Neural progenitor cell (in vitro differentiated cells): Measurements from ENCODE around the gene ZFR2. TPM values are rescaled to one million over a fixed set of nuclear protein-coding genes. Genes with fewer than 3 reads are reported as not detected.
"Not testable (repeated sequence)": the region's sequence is repeated elsewhere in the genome, so short reads cannot be mapped to it uniquely, and the experiment has no call there.

Source experiments
- DNase-seq: peaks from one replicate; pipeline ENCODE4 v3.0.0-alpha.2; 2016; ENCODE audit warnings: low spot score
- H2AFZ ChIP-seq: fragments of 200-600 bp; sonication (generic); replicated peaks from 2 replicates; pipeline ENCODE4 v1.6.1; 2016; ENCODE audit warnings: antibody characterized with exemption
- H3F3A ChIP-seq: fragments of 200-600 bp; sonication (generic); 2 replicates; pipeline ENCODE4 v1.6.1; 2016; ENCODE audit warnings: antibody characterized with exemption, low read depth
- H3K27ac ChIP-seq: fragments of 200-600 bp; sonication (generic); 2 replicates; pipeline ENCODE4 v1.5.1; 2016; ENCODE audit warnings: mild to moderate bottlenecking
- H3K27me3 ChIP-seq: fragments of 200-600 bp; sonication (generic); 2 replicates; pipeline ENCODE4 v1.6.1; 2016; ENCODE audit warnings: mild to moderate bottlenecking, moderate library complexity
- H3K36me3 ChIP-seq: fragments of 200-600 bp; sonication (generic); 2 replicates; pipeline ENCODE4 v1.5.1; 2016
- H3K4me1 ChIP-seq: fragments of 200-600 bp; sonication (generic); 2 replicates; pipeline ENCODE4 v1.6.1; 2016; ENCODE audit warnings: mixed run types
- H3K4me2 ChIP-seq: fragments of 200-600 bp; sonication (generic); 2 replicates; pipeline ENCODE4 v1.6.1; 2016
- H3K4me3 ChIP-seq: fragments of 200-600 bp; sonication (generic); 2 replicates; pipeline ENCODE4 v1.5.1; 2016
- H3K79me2 ChIP-seq: fragments of 200-600 bp; sonication (generic); 2 replicates; pipeline ENCODE4 v1.6.1; 2016; ENCODE audit warnings: low read depth
- H3K9ac ChIP-seq: fragments of 200-600 bp; sonication (generic); 2 replicates; pipeline ENCODE4 v1.6.1; 2016
- H3K9me3 ChIP-seq: fragments of 200-600 bp; sonication (generic); 2 replicates; pipeline ENCODE4 v1.5.1; 2016; ENCODE audit warnings: low read depth
- H4K20me1 ChIP-seq: fragments of 200-600 bp; sonication (generic); 2 replicates; pipeline ENCODE4 v1.6.1; 2016; ENCODE audit warnings: low read depth
- H3K27ac Mint-ChIP-seq: 3 replicates; pipeline ENCODE4 v1.8.0; 2021; ENCODE audit warnings: mixed read lengths
- H3K27me3 Mint-ChIP-seq: 2 replicates; pipeline ENCODE4 v1.8.0; 2022; ENCODE audit warnings: low read depth, mild to moderate bottlenecking, inconsistent platforms, moderate library complexity, mixed read lengths; ENCODE audit not compliant: insufficient read depth
- H3K36me3 Mint-ChIP-seq: 3 replicates; pipeline ENCODE4 v1.8.0; 2021; ENCODE audit warnings: mixed read lengths
- H3K4me1 Mint-ChIP-seq: 3 replicates; pipeline ENCODE4 v1.8.0; 2021; ENCODE audit warnings: mixed read lengths
- H3K4me3 Mint-ChIP-seq: 3 replicates; pipeline ENCODE4 v1.8.0; 2021; ENCODE audit warnings: mild to moderate bottlenecking, moderate library complexity, mixed read lengths
- H3K9me3 Mint-ChIP-seq: 3 replicates; pipeline ENCODE4 v1.8.0; 2020; ENCODE audit warnings: mixed read lengths
- EZH2 ChIP-seq: fragments of 200-600 bp; sonication (generic); IDR thresholded peaks from 2 replicates; pipeline ENCODE4 v1.6.1; 2017; ENCODE audit warnings: antibody characterized with exemption, mild to moderate bottlenecking, moderate library complexity
- EZH2phosphoT487 ChIP-seq: fragments of 200-600 bp; sonication (generic); IDR thresholded peaks from 2 replicates; pipeline ENCODE4 v1.6.1; 2017; ENCODE audit warnings: antibody characterized with exemption
- total RNA-seq: library from RNA; depleted of rRNA; stranded (reverse); fragments of >200 nt; gene quantifications from 2 replicates; pipeline ENCODE4 v1.2.3, GENCODE V29; 2015; ENCODE audit warnings: low replicate concordance
- TF ChIP-seq, protein P1 (sequence below): fragments of 200-600 bp; sonication (generic); IDR thresholded peaks from 2 replicates; pipeline ENCODE4 v1.5.1; 2017; ENCODE audit warnings: antibody characterized with exemption, mild to moderate bottlenecking

ZFR2 gene
- total RNA-seq, 1 donor from 2014 or later, result 8.9 TPM

GRCh38 chr19:3881272-3882040, 12.6 kb upstream of the ZFR2 start:
- Histone ChIP-seq H3K79me2 (peaks cover 5% of the 10 kb centered on the region), H3K4me2 (peak overlapping the region; percentile 91), H3K27ac (no peak overlapping the region), H4K20me1 (peaks cover 22% of the 10 kb centered on the region), H3K9ac (no peak overlapping the region), H3F3A (peaks cover 26% of the 10 kb centered on the region), H3K27me3 (peaks cover 14% of the 10 kb centered on the region), H3K9me3 (no peaks in the 10 kb centered on the region), H3K4me1 (no peaks in the 10 kb centered on the region), H2AFZ (peak overlapping the region; percentile 93), H3K36me3 (no peaks in the 10 kb centered on the region), H3K4me3 (peak overlapping the region; percentile 83)
- Mint-ChIP-seq H3K9me3 (no peaks in the 10 kb centered on the region), H3K36me3 (no peaks in the 10 kb centered on the region), H3K27me3 (peaks cover 21% of the 10 kb centered on the region), H3K4me1 (peaks cover 18% of the 10 kb centered on the region), H3K4me3 (peak overlapping the region; percentile 88), H3K27ac (no peak overlapping the region)
- TF ChIP-seq, protein P1, sequence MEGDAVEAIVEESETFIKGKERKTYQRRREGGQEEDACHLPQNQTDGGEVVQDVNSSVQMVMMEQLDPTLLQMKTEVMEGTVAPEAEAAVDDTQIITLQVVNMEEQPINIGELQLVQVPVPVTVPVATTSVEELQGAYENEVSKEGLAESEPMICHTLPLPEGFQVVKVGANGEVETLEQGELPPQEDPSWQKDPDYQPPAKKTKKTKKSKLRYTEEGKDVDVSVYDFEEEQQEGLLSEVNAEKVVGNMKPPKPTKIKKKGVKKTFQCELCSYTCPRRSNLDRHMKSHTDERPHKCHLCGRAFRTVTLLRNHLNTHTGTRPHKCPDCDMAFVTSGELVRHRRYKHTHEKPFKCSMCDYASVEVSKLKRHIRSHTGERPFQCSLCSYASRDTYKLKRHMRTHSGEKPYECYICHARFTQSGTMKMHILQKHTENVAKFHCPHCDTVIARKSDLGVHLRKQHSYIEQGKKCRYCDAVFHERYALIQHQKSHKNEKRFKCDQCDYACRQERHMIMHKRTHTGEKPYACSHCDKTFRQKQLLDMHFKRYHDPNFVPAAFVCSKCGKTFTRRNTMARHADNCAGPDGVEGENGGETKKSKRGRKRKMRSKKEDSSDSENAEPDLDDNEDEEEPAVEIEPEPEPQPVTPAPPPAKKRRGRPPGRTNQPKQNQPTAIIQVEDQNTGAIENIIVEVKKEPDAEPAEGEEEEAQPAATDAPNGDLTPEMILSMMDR, result no peak
- no peak for TF ChIP-seq EZH2
- TF ChIP-seq EZH2phosphoT487, result no peak
- peak; percentile 52 for DNase-seq

GRCh38 chr19:3880471-3881271, 11.8 kb upstream of the ZFR2 start, which contains the start of gene ATCAY:
TSS of gene ATCAY (plus strand) at chr19:3880685. CDS start at chr19:3885768, 5,083 bp downstream.
- no peak within 1 kb of the TSS for H3K9ac ChIP-seq

GRCh38 chr19:3879656-3880055, 10.8 kb upstream of the ZFR2 start:
- H3K9me3 ChIP-seq, result no peaks in the 10 kb centered on the region
- H3K9me3 Mint-ChIP-seq, result no peaks in the 10 kb centered on the region
- H3F3A ChIP-seq, result peaks cover 26% of the 10 kb centered on the region
- no peak overlapping the region for H2AFZ ChIP-seq
- H3K36me3 Mint-ChIP-seq, result no peaks in the 10 kb centered on the region
- no peaks in the 10 kb centered on the region for H3K36me3 ChIP-seq
- DNase-seq, result no peak
- no peak overlapping the region for H3K27ac Mint-ChIP-seq
- H3K27me3 Mint-ChIP-seq, result peaks cover 19% of the 10 kb centered on the region
- H3K4me3 ChIP-seq, result no peak overlapping the region
- no peak overlapping the region for H3K9ac ChIP-seq
- peak overlapping the region; percentile 88 for H3K4me3 Mint-ChIP-seq
- peaks cover 18% of the 10 kb centered on the region for H3K4me1 Mint-ChIP-seq
- no peak overlapping the region for H3K27ac ChIP-seq
- peaks cover 5% of the 10 kb centered on the region for H3K79me2 ChIP-seq
- H3K4me2 ChIP-seq, result no peak overlapping the region
- H3K4me1 ChIP-seq, result no peaks in the 10 kb centered on the region
- H3K27me3 ChIP-seq, result peaks cover 14% of the 10 kb centered on the region
- H4K20me1 ChIP-seq, result peaks cover 22% of the 10 kb centered on the region
- TF ChIP-seq, protein P1, result peak; percentile 42
- TF ChIP-seq EZH2phosphoT487, result no peak

More at GRCh38 chr19:3880471-3881271, 11.8 kb upstream of the ZFR2 start, which contains the start of gene ATCAY:
- H3K4me1 Mint-ChIP-seq, result peaks cover 18% of the 10 kb centered on the region
- H3K27ac Mint-ChIP-seq, result no peak within 1 kb of the TSS
- H3K4me2 ChIP-seq, result peak within 1 kb of the TSS; percentile 91
- no peaks in the 10 kb centered on the region for H3K4me1 ChIP-seq
- H3K36me3 Mint-ChIP-seq, result no peaks in the 10 kb centered on the region
- H3K36me3 ChIP-seq, result no peaks in the 10 kb centered on the region
- peaks cover 5% of the 10 kb centered on the region for H3K79me2 ChIP-seq
- H3K27ac ChIP-seq, result no peak within 1 kb of the TSS
- no peaks in the 10 kb centered on the region for H3K9me3 ChIP-seq
- peak within 1 kb of the TSS; percentile 93 for H2AFZ ChIP-seq
- H3K4me3 ChIP-seq, result peak within 1 kb of the TSS; percentile 83
- H3K27me3 Mint-ChIP-seq, result peaks cover 21% of the 10 kb centered on the region
- peak; percentile 91 for DNase-seq
- peaks cover 22% of the 10 kb centered on the region for H4K20me1 ChIP-seq
- TF ChIP-seq EZH2, result peak; percentile 32
- TF ChIP-seq, protein P1, result no peak
- H3F3A ChIP-seq, result peaks cover 26% of the 10 kb centered on the region
- peak within 1 kb of the TSS; percentile 88 for H3K4me3 Mint-ChIP-seq
- H3K27me3 ChIP-seq, result peaks cover 14% of the 10 kb centered on the region
- no peaks in the 10 kb centered on the region for H3K9me3 Mint-ChIP-seq

- peaks cover 10% of the 10 kb centered on the region for H3F3A ChIP-seq
- H3K4me3 ChIP-seq, H4K20me1 ChIP-seq, H3K36me3 ChIP-seq, H3K9me3 Mint-ChIP-seq, DNase-seq, H3K4me1 ChIP-seq, H3K36me3 Mint-ChIP-seq, H3K9me3 ChIP-seq, H3K4me2 ChIP-seq, H3K9ac ChIP-seq, H2AFZ ChIP-seq, H3K27ac Mint-ChIP-seq, H3K4me1 Mint-ChIP-seq, H3K79me2 ChIP-seq, H3K27ac ChIP-seq: not testable (repeated sequence)
- H3K27me3 ChIP-seq, result peaks cover 36% of the 10 kb centered on the region
- H3K4me3 Mint-ChIP-seq, result peak overlapping the region; percentile 43
- H3K27me3 Mint-ChIP-seq, result peaks cover 25% of the 10 kb centered on the region
These were observed 5.9 kb upstream of the ZFR2 start for GRCh38 chr19:3874695-3875094.
